IPS-11a (cell line): Measurements from ENCODE around the gene ETV5.

Experiments used
- H3K4me3 ChIP-seq: one replicate; pipeline ENCODE4 v1.5.1; 2013; ENCODE audit warnings: low read depth, low read length, control low read depth

The ETV5 gene

GRCh38 chr3:186108941-186109865 lies at the start of gene ETV5:
Gene ETV5 (minus strand): TSS chr3:186109089. CDS start chr3:186105868, 3,221 bp downstream.
- peak within 1 kb of the TSS; percentile 70 for H3K4me3 ChIP-seq

GRCh38 chr3:186154641-186155040 lies 45.8 kb upstream of the ETV5 start:
- no peak overlapping the region for H3K4me3 ChIP-seq

- H3K4me3 ChIP-seq: no peak overlapping the region
Measured at GRCh38 chr3:186152889-186153292, 44.0 kb upstream of the ETV5 start.

- no peak overlapping the region for H3K4me3 ChIP-seq
Measured at GRCh38 chr3:186152361-186152798, 43.5 kb upstream of the ETV5 start.

- no peak overlapping the region for H3K4me3 ChIP-seq
Measured at GRCh38 chr3:186151077-186151971, 42.4 kb upstream of the ETV5 start.

GRCh38 chr3:186150041-186150830 lies 41.3 kb upstream of the ETV5 start:
- H3K4me3 ChIP-seq: no peak overlapping the region

GRCh38 chr3:186149319-186149960 lies 40.6 kb upstream of the ETV5 start:
- no peak overlapping the region for H3K4me3 ChIP-seq

GRCh38 chr3:186144257-186144656 lies 35.4 kb upstream of the ETV5 start:
- no peak overlapping the region for H3K4me3 ChIP-seq

GRCh38 chr3:186143250-186143649 lies 34.4 kb upstream of the ETV5 start:
- H3K4me3 ChIP-seq: no peak overlapping the region

GRCh38 chr3:186142393-186142932 lies 33.6 kb upstream of the ETV5 start:
- no peak overlapping the region for H3K4me3 ChIP-seq

- H3K4me3 ChIP-seq: no peak overlapping the region
Measured at GRCh38 chr3:186141790-186142189, 32.9 kb upstream of the ETV5 start.

GRCh38 chr3:186138272-186138981 lies 29.5 kb upstream of the ETV5 start:
- H3K4me3 ChIP-seq: no peak overlapping the region

GRCh38 chr3:186137051-186137685 lies 28.3 kb upstream of the ETV5 start:
- no peak overlapping the region for H3K4me3 ChIP-seq

GRCh38 chr3:186133980-186134379 lies 25.1 kb upstream of the ETV5 start:
- no peak overlapping the region for H3K4me3 ChIP-seq

- H3K4me3 ChIP-seq: no peak overlapping the region
Measured at GRCh38 chr3:186132487-186132886, 23.6 kb upstream of the ETV5 start.

- no peak overlapping the region for H3K4me3 ChIP-seq
Measured at GRCh38 chr3:186129206-186129605, 20.3 kb upstream of the ETV5 start.

GRCh38 chr3:186128158-186128557 lies 19.3 kb upstream of the ETV5 start:
- no peak overlapping the region for H3K4me3 ChIP-seq

GRCh38 chr3:186127463-186127862 lies 18.6 kb upstream of the ETV5 start:
- no peak overlapping the region for H3K4me3 ChIP-seq

GRCh38 chr3:186125118-186125517 lies 16.2 kb upstream of the ETV5 start:
- H3K4me3 ChIP-seq: no peak overlapping the region
